Colonic mucosa (tissue), 4 donors: ENCODE results near the gene C16orf92. TPM values are rescaled to one million over a fixed set of nuclear protein-coding genes. Genes with fewer than 3 reads are reported as not detected.

ENCODE experiments used
- DNase-seq: peaks from one replicate; pipeline ENCODE4 v3.0.0-alpha.2; 2020
- H3K27ac ChIP-seq: fragments of 200-600 bp; one replicate; pipeline ENCODE4 v1.8.0; 2021
- H3K27me3 ChIP-seq: fragments of 200-600 bp; one replicate; pipeline ENCODE4 v1.8.0; 2021
- H3K36me3 ChIP-seq: fragments of 200-600 bp; one replicate; pipeline ENCODE4 v1.8.0; 2021
- H3K4me1 ChIP-seq: fragments of 200-600 bp; one replicate; pipeline ENCODE4 v1.8.0; 2021; ENCODE audit warnings: mild to moderate bottlenecking
- H3K4me3 ChIP-seq: fragments of 200-600 bp; one replicate; pipeline ENCODE4 v1.8.0; 2021
- H3K9ac ChIP-seq, 2 donors: one replicate each; pipeline ENCODE4 v1.7.0; 2013; ENCODE audit warnings: control low read depth in 2 of 2, low read depth in 2 of 2, low read length in 2 of 2
- H3K9me3 ChIP-seq: fragments of 200-600 bp; one replicate; pipeline ENCODE4 v1.8.0; 2021
- CTCF ChIP-seq: fragments of 200-600 bp; IDR thresholded peaks from one replicate; pipeline ENCODE4 v1.8.0; 2022; ENCODE audit warnings: antibody characterized with exemption, mild to moderate bottlenecking
- intact Hi-C: fragments of 100-400 bp; cut with DNase I; formaldehyde crosslinking; loops from one replicate; pipeline ENCODE4 v1.14.1; 2022
- total RNA-seq, 2 donors: library from RNA; stranded (reverse); fragmentation: NEBNext Ultra II Directional in 1 of 2; extraction: Animal tissue kit (Norgen Biotek cat#: 25700) in 1 of 2; gene quantifications; one replicate each; pipeline ENCODE4 v1.2.1, GENCODE V29; 2021
- donor health status: healthy.
- donor health status: DM: no; HTN: no; CAD: no.
- donor health status: DM: no; HTN: no; CAD: no.

The C16orf92 gene
- total RNA-seq, 2 donors from 2014 or later = not detected

DNA sequence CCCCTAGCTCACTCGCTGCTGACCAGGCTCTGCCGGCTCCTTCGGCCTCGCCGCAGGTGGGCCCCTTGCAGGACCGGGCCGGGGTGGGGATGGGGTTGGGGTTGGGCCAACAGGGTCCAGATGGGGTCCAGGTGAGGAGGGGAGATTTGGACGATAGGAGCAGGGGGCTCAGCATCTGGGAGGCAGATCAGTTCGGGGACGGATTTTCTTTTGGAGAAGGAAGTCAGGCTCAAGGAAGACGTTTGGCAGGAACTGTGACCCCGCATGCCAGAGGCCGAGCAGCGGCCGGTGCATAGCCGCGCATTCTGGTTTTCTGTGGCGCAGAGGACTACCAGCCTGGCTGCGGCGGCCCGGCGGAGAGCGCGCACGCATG, 41.7 kb downstream of the C16orf92 start:
- H3K27me3 ChIP-seq = no peaks in the 10 kb centered on the region
- no peak for TF ChIP-seq CTCF
- peak overlapping the region; percentile 96 for H3K27ac ChIP-seq
- intact Hi-C loops = no loop called here
- peaks cover 16% of the 10 kb centered on the region for H3K36me3 ChIP-seq
- H3K9ac ChIP-seq = peak overlapping the region; percentile 71 to 76
- peak overlapping the region; percentile 89 for H3K4me3 ChIP-seq
- H3K9me3 ChIP-seq = no peaks in the 10 kb centered on the region
- DNase-seq = no peak
- peaks cover 13% of the 10 kb centered on the region for H3K4me1 ChIP-seq

DNA sequence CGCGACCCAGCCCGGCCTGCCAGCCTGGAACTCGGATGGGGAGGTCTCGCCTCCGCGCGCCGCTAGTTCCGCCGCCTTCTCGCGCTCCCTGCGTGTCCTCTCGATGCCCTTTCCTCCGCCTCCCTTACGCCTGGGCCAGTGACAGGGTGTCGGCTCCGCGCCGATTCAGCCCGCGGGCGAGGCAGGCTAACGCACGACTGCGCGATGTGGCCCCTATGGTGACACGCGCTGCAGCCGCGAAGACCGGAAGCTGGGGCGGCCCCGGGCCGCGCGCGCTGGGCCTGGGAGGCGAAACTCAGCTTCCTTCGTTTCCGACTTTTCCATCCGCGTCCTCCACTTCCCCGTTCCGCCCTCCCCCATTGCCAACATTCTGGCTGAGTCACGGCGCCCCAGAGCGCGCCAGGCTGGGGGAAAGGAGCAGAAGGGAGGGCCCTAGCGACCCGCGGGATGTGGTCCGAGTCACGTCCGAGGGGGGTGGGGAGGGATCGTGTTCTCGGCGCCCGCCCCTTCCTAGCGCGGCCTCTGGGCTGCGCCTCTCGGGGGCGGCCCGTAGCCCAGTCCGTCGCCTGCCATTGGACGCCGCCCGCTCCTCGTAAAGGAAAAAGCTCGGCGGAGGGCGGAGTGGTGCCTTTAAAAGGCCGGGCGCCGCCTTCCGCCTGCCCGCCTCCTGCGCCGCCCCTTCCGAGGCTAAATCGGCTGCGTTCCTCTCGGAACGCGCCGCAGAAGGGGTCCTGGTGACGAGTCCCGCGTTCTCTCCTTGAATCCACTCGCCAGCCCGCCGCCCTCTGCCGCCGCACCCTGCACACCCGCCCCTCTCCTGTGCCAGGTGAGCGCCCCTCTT, 42.3 kb downstream of the C16orf92 start, which contains the start of gene ALDOA:
TSS of gene ALDOA (plus strand) at position 659 of the 841 bp plus-strand sequence. CDS start 1,138 bp downstream, outside the sequence.
- TF ChIP-seq CTCF = no peak
- peak within 1 kb of the TSS; percentile 98 to 100 for H3K9ac ChIP-seq
- peak within 1 kb of the TSS; percentile 89 for H3K4me3 ChIP-seq
- H3K36me3 ChIP-seq = peaks cover 21% of the 10 kb centered on the region
- H3K4me1 ChIP-seq = peaks cover 13% of the 10 kb centered on the region
- intact Hi-C loops = no loop called here
- peak; percentile 99 for DNase-seq
- H3K9me3 ChIP-seq = no peaks in the 10 kb centered on the region
- peak within 1 kb of the TSS; percentile 96 for H3K27ac ChIP-seq
- H3K27me3 ChIP-seq = no peaks in the 10 kb centered on the region

- peak; percentile 52 for DNase-seq
- peaks cover 13% of the 10 kb centered on the region for H3K4me1 ChIP-seq
Measured at GRCh38 chr16:30065943-30066760, 43.2 kb downstream of the C16orf92 start.

GRCh38 chr16:30066761-30067583, 44.0 kb downstream of the C16orf92 start:
- H3K4me1 ChIP-seq = peaks cover 13% of the 10 kb centered on the region

More at GRCh38 chr16:30065943-30066760, 43.2 kb downstream of the C16orf92 start:
- H3K9ac ChIP-seq = peak overlapping the region; percentile 98 to 100
- H3K27me3 ChIP-seq = no peaks in the 10 kb centered on the region
- no peak for TF ChIP-seq CTCF
- H3K36me3 ChIP-seq = peaks cover 26% of the 10 kb centered on the region
- intact Hi-C loops = no loop called here
- H3K9me3 ChIP-seq = no peaks in the 10 kb centered on the region
- H3K27ac ChIP-seq = peak overlapping the region; percentile 96
- peak overlapping the region; percentile 89 for H3K4me3 ChIP-seq

More at GRCh38 chr16:30066761-30067583, 44.0 kb downstream of the C16orf92 start:
- Histone ChIP-seq H3K36me3 (peaks cover 34% of the 10 kb centered on the region), H3K9me3 (no peaks in the 10 kb centered on the region), H3K9ac (peak overlapping the region; percentile 98 to 100), H3K4me3 (peak overlapping the region; percentile 89), H3K27ac (peak overlapping the region; percentile 96), H3K27me3 (no peaks in the 10 kb centered on the region)
- peak; percentile 62 for DNase-seq
- intact Hi-C loops = no loop called here
- no peak for TF ChIP-seq CTCF
